MCF 10A (cell line): Measurements from ENCODE around the gene GULP1. TPM values are rescaled to one million over a fixed set of nuclear protein-coding genes. Genes with fewer than 3 reads are reported as not detected.

Experiments used
- BruUV-seq: library from RNA; stranded (reverse); fragments of 400-500 nt; replicated peaks from 2 replicates; lab custom pipeline; 2021; lab: Mats Ljungman, UMichigan
- CTCF ChIA-PET: fragments of 300-600 bp; sonication (Branson Sonifier 250); formaldehyde crosslinking; extraction: SDS; loops from one replicate; lab custom pipeline; 2021; ENCODE audit warnings: antibody characterized with exemption, inconsistent platforms; lab: Yijun Ruan, JAX
- POLR2A ChIA-PET: fragments of 300-600, 350-650 bp; sonication (Branson Sonifier 250); formaldehyde crosslinking; extraction: SDS; loops from one replicate; lab custom pipeline; 2020; ENCODE audit warnings: antibody characterized with exemption, inconsistent platforms; lab: Yijun Ruan, JAX
- DNase-seq: peaks from one replicate; pipeline ENCODE4 v3.0.0-alpha.2; 2018; ENCODE audit not compliant: unreplicated experiment
- H3K27ac Mint-ChIP-seq: one replicate; pipeline ENCODE4 v1.8.0; 2022; ENCODE audit warnings: mild to moderate bottlenecking, low read depth, mixed read lengths; ENCODE audit not compliant: unreplicated experiment
- H3K27me3 Mint-ChIP-seq: one replicate; pipeline ENCODE4 v1.8.0; 2022; ENCODE audit warnings: mixed read lengths; ENCODE audit not compliant: insufficient read depth, unreplicated experiment
- H3K36me3 Mint-ChIP-seq: one replicate; pipeline ENCODE4 v1.8.0; 2022; ENCODE audit warnings: mild to moderate bottlenecking, moderate library complexity, mixed read lengths; ENCODE audit not compliant: insufficient read depth, unreplicated experiment
- H3K4me1 Mint-ChIP-seq: one replicate; pipeline ENCODE4 v1.8.0; 2022; ENCODE audit warnings: mixed read lengths; ENCODE audit not compliant: insufficient read depth, unreplicated experiment
- H3K4me3 Mint-ChIP-seq: one replicate; pipeline ENCODE4 v1.8.0; 2022; ENCODE audit warnings: mild to moderate bottlenecking, moderate library complexity, mixed read lengths; ENCODE audit not compliant: unreplicated experiment
- H3K9me3 Mint-ChIP-seq: one replicate; pipeline ENCODE4 v1.8.0; 2022; ENCODE audit warnings: mixed read lengths; ENCODE audit not compliant: unreplicated experiment
- intact Hi-C: fragments of 100-400 bp; cut with micrococcal nuclease; formaldehyde crosslinking; loops from 2 replicates; pipeline ENCODE4 v1.14.1; 2022
- total RNA-seq: library from RNA; stranded (reverse); gene quantifications from 2 replicates; pipeline ENCODE4 v1.2.3, GENCODE V29; 2022
- TF ChIP-seq, protein P1 (sequence below): fragments of 200-600 bp; IDR thresholded peaks from one replicate; pipeline ENCODE4 v1.8.0; 2022; ENCODE audit warnings: antibody characterized with exemption, mild to moderate bottlenecking; ENCODE audit not compliant: unreplicated experiment

GULP1 gene
- total RNA-seq, 1 experiment from 2014 or later, result 4.2 TPM

DNA sequence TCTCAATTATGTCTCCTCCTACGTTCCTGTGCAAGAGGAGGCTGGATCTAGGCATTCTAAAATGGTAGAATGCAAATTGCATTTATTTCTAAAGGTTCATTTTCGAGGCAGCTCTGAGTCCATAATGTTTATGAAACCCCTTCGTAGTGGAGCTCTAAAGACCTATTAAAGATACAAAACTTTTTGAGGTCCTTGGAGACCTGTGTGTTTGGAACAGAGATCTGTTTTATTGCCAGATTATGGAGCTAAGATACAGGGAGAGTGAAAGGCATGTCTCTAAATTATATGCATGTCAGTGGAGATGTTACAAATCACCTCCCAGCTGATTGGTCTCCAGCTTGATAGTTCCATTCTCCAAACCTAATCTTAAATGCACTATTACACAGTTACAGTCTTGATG lies 335.8 kb downstream of the GULP1 start:
- no peaks in the 10 kb centered on the region for H3K9me3 Mint-ChIP-seq
- TF ChIP-seq, protein P1, sequence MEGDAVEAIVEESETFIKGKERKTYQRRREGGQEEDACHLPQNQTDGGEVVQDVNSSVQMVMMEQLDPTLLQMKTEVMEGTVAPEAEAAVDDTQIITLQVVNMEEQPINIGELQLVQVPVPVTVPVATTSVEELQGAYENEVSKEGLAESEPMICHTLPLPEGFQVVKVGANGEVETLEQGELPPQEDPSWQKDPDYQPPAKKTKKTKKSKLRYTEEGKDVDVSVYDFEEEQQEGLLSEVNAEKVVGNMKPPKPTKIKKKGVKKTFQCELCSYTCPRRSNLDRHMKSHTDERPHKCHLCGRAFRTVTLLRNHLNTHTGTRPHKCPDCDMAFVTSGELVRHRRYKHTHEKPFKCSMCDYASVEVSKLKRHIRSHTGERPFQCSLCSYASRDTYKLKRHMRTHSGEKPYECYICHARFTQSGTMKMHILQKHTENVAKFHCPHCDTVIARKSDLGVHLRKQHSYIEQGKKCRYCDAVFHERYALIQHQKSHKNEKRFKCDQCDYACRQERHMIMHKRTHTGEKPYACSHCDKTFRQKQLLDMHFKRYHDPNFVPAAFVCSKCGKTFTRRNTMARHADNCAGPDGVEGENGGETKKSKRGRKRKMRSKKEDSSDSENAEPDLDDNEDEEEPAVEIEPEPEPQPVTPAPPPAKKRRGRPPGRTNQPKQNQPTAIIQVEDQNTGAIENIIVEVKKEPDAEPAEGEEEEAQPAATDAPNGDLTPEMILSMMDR, result no peak
- intact Hi-C loops, result no loop called here
- no peak overlapping the region for H3K4me3 Mint-ChIP-seq
- no peak for DNase-seq
- H3K27ac Mint-ChIP-seq, result no peak overlapping the region
- no peaks in the 10 kb centered on the region for H3K36me3 Mint-ChIP-seq
- BruUV-seq, result no TSS peak
- CTCF ChIA-PET, result interaction anchor here (0.6 to 1.3 kb wide), 2 partner anchors 357 to 374 kb away, joined by 3 to 5 read pairs; no protein-coding TSS in a partner anchor
- POLR2A ChIA-PET, result interaction anchor here (0.6 to 0.7 kb wide), 2 partner anchors 19 to 28 kb away, joined by 3 read pairs; no protein-coding TSS in a partner anchor
- H3K4me1 Mint-ChIP-seq, result peaks cover 15% of the 10 kb centered on the region
- no peaks in the 10 kb centered on the region for H3K27me3 Mint-ChIP-seq

DNA sequence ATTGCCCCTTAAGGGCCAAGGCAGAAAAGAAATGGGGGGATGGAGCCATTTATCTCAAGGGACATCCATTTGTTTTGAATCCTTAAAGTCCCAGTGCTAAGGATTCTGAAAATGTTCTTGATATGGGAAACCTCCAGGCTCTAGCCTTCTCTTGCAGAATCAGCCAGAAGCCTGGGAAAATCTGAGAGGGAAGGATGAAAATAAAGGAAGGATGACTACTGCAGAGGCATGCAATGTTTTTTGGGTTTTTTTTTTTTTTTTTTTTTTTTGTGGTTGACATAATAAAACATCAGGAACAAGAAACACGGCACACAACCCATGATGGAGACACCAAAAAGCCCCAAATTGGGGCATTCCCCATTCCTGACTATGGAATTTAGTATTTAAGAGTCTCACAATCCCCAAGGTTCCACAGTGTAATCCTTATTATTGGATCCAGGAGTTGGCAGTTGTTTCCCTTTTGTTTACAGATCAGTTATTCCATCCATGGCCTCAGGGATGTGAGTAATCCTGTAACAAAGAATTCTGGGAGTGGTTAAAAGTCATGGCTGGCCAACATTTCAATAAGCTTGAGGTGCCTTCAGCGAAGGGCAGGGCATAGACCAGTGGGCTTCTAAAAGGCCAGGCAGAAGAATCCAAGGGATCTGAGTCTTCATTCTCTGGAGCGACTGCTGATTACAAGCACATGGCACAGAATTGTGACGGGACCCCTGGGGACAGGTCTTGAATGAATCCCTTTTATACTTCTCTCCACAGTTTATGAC lies 337.5 kb downstream of the GULP1 start:
- Mint-ChIP-seq H3K4me1 (peaks cover 15% of the 10 kb centered on the region), H3K36me3 (no peaks in the 10 kb centered on the region), H3K27me3 (no peaks in the 10 kb centered on the region), H3K27ac (peak overlapping the region; percentile 43), H3K4me3 (no peak overlapping the region), H3K9me3 (no peaks in the 10 kb centered on the region)
- CTCF ChIA-PET, result interaction anchor here (0.6 to 1.7 kb wide), 2 partner anchors 354 to 1354 kb away, joined by 3 to 6 read pairs; no protein-coding TSS in a partner anchor
- no TSS peak for BruUV-seq
- intact Hi-C loops, result no loop called here
- TF ChIP-seq, protein P1, result no peak
- DNase-seq, result peak; percentile 90
- POLR2A ChIA-PET, result interaction anchor here (1.3 kb wide), 1 partner anchor 159 kb away, joined by 5 read pairs; no protein-coding TSS in a partner anchor

DNA sequence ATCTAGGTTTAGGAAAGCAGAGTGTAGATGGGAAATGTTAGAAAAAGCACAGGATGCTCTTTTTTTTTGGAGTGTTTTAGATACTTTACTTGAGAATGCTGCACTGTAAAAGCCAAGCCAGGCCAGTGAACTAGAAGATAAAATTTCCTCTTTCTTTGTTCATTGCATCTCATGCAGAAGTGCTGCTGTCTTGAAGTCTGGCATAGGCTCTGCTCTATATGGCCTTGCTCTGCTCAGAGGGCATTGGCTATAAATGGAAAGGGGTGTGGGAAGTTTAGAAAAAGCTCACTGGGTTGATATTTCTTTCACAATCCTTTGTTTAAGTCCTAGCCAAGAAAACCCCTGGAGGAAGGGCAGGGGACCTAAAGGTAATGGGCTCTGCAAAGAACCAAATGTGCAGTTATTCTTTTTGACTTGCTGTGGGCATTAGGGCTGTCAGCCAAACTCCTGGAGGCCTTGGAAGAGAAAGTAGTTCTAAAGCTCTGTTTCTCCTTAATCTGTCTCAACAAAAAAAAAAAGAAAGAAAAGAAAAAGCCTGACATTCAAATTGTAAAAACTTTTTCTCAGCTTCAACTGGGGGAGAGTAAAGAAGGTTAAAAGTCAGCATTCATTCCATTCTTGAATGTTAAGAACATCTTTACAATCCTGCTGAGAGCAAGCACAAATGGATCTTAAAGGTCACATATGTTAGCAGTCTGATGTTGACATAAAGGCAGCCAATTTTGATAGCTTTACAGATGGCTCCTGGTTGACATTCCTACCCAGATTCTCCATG lies 338.3 kb downstream of the GULP1 start:
- H3K9me3 Mint-ChIP-seq, result no peaks in the 10 kb centered on the region
- no TSS peak for BruUV-seq
- H3K27me3 Mint-ChIP-seq, result no peaks in the 10 kb centered on the region
- H3K27ac Mint-ChIP-seq, result peak overlapping the region; percentile 43
- TF ChIP-seq, protein P1, result no peak
- intact Hi-C loops, result loop anchor here (5.0 kb wide), 1 partner anchor 67 kb away; no protein-coding TSS in a partner anchor
- DNase-seq, result peak; percentile 32
- H3K4me3 Mint-ChIP-seq, result no peak overlapping the region
- ChIA-PET POLR2A (interaction anchor here (0.8 to 1.3 kb wide), 2 partner anchors 158 to 340 kb away, joined by 3 to 5 read pairs; no protein-coding TSS in a partner anchor), CTCF (interaction anchor here (0.6 to 1.7 kb wide), 3 partner anchors 118 to 1355 kb away, joined by 3 to 6 read pairs (median 5); no protein-coding TSS in a partner anchor)
- no peaks in the 10 kb centered on the region for H3K36me3 Mint-ChIP-seq
- peaks cover 15% of the 10 kb centered on the region for H3K4me1 Mint-ChIP-seq
